DOHH2 (cell line): ENCODE results near the gene MARK1.

Experiments
- EZH2phosphoT487 ChIP-seq: fragments of 200-600 bp; sonication (generic); IDR thresholded peaks from 2 replicates; pipeline ENCODE4 v1.6.1; 2017; ENCODE audit warnings: borderline replicate concordance, mild to moderate bottlenecking, antibody characterized with exemption, low read length, moderate library complexity, mixed read lengths
- TF ChIP-seq, protein P1 (sequence below): fragments of 200-600 bp; sonication (generic); IDR thresholded peaks from one replicate; pipeline ENCODE4 v1.5.1; 2014; ENCODE audit warnings: antibody characterized with exemption, mild to moderate bottlenecking, low read depth, low read length; ENCODE audit not compliant: poor library complexity, severe bottlenecking

DNA sequence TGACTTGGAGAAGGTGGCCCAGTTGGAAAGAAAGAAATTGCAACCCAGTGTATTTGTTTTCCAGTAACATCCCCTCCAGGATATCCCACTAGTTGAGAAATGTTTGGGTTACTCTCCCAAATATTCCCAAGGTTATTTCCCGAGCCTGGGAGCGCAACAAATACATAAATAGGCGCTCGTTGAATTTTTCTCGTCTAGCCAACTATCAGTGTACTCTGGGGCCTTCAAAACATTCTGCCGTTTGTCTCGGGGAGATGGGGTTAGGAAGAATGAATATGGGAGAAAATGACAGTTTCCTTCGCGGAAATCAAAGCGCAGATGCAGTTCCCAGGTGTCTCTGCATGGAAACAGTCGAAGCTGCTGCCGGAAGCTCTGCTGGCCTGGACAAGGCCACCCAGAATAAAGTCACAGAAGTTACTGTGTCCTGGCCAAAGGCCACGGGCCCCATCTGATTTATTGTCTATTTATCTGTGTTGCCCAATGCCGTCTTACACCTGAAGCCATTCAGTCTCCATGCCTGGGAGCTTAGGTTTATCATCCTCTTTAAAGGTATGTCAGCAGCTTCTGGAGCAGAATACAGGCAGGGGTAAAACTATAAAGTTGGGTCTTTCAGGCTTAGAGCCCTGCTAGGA, 163.2 kb downstream of the MARK1 start:
- TF ChIP-seq EZH2phosphoT487: no peak
- TF ChIP-seq, protein P1, sequence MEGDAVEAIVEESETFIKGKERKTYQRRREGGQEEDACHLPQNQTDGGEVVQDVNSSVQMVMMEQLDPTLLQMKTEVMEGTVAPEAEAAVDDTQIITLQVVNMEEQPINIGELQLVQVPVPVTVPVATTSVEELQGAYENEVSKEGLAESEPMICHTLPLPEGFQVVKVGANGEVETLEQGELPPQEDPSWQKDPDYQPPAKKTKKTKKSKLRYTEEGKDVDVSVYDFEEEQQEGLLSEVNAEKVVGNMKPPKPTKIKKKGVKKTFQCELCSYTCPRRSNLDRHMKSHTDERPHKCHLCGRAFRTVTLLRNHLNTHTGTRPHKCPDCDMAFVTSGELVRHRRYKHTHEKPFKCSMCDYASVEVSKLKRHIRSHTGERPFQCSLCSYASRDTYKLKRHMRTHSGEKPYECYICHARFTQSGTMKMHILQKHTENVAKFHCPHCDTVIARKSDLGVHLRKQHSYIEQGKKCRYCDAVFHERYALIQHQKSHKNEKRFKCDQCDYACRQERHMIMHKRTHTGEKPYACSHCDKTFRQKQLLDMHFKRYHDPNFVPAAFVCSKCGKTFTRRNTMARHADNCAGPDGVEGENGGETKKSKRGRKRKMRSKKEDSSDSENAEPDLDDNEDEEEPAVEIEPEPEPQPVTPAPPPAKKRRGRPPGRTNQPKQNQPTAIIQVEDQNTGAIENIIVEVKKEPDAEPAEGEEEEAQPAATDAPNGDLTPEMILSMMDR: no peak
